GM19467 (cell line): ENCODE results near the gene DNA2.
"Not testable (repeated sequence)": the region's sequence is repeated elsewhere in the genome, so short reads cannot be mapped to it uniquely, and the experiment has no call there.

ENCODE experiments used
- ATAC-seq: cut with Tn5 transposase; IDR thresholded peaks from one replicate; pipeline ENCODE4 v1.9.1; 2021; ENCODE audit warnings: mild to moderate bottlenecking, moderate library complexity; ENCODE audit not compliant: unreplicated experiment

The DNA2 gene

DNA sequence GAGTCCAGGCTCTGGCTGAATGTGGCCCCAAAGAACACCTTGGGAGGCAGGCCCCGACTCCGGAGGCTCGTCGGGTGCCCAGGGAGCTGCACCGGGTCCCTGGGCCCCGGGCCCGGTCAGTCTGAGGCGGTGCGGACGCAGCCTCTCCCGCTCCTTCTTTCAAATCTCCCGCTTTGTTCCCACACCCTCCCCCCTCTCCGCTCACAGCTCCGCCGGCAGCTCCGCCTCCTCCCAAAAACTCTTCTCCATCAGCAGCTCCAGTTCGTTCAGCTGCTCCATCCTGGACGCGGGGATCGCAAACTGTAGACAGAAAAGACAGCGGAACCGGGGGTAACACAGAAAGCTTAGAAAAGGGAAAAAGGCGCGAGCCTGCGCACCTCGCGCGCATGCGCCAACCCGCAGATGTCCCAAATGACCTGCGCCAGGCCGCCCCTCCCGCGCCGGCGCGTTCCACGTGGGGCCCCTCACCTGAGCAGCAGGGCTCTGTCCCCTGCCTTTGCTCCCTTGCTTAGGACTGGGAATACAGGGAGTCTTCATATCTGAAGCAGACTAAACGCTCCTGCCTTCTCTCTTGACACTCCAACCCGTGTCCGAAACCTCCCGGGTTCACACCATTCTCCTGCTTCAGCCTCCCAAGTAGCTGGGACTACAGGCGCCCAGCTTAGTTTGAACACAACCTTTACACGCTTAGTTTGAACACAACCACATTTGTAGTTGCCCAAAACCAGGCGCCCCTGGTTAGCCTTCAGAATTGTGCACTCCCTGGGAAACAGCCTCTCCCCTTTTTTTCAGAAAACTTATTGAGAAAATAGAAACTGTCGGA, at the start of gene DNA2:
TSS of gene DNA2 (minus strand) at position 388 of the 823 bp plus-strand sequence. CDS start at position 279, 109 bp downstream.
- ATAC-seq = peak; percentile 78

DNA sequence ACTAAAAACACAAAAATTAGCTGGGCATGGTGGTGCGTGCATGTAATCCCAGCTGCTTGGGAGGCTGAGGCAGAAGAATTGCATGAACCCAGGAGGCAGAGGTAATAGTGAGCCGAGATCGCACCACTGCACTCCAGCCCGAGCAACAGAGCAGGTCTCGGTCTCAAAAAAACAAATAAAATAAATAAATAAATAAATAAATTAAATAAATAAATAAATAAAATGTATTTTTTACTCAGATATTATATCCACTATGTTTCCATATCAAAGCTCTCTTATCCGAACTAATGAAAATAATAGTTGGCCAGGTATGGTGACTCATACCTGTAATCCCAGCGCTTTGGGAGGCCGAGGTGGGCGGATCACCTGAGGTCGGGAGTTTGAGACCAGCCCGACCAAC, 46.8 kb upstream of the DNA2 start:
- not testable (repeated sequence) for ATAC-seq

GRCh38 chr10:68517188-68517587, 45.4 kb upstream of the DNA2 start:
- no peak for ATAC-seq

- ATAC-seq = no peak
Observed at GRCh38 chr10:68516766-68517165, 45.0 kb upstream of the DNA2 start.

GRCh38 chr10:68516216-68516615, 44.4 kb upstream of the DNA2 start:
- not testable (repeated sequence) for ATAC-seq

DNA sequence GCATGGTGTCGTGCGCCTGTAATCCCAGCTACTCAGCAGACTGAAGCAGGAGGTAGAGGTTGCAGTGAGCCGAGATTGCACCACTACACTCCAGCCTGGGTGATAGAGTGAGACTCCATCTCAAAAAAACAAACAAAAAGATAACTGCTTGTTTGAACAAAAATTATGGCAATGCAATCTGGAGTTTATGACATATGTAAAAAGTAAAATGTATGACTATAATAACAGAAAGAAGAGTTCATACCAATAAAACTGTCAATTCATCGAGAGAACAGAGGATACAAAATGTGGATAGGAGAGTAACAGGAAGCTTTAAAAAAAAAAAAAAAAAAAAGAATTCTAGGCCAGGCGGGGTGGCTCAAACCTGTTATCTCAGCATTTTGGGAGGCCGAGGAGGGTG, 36.3 kb upstream of the DNA2 start:
- ATAC-seq = no peak

GRCh38 chr10:68506411-68506810, 34.6 kb upstream of the DNA2 start:
- ATAC-seq = no peak

DNA sequence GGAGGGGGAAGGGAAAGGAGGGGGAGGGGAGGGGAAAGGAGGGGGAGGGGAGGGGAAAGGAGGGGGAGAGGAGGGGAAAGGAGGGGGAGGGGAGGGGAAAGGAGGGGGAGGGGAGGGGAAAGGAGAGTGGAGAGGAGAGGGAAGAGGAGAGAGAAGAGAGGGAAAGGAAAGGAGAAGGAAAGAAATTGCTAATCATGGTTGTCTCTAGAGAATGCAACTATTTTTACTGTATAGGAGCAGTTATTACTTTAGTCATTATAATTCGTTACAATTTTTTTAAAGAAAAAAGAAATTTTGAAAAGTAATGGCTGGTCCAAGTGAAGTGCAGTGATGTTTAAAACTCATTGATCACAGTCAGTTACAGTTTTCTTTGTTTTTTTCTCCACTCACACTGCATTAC, 31.1 kb upstream of the DNA2 start:
- no peak for ATAC-seq

GRCh38 chr10:68501691-68502090, 29.9 kb upstream of the DNA2 start:
- no peak for ATAC-seq

DNA sequence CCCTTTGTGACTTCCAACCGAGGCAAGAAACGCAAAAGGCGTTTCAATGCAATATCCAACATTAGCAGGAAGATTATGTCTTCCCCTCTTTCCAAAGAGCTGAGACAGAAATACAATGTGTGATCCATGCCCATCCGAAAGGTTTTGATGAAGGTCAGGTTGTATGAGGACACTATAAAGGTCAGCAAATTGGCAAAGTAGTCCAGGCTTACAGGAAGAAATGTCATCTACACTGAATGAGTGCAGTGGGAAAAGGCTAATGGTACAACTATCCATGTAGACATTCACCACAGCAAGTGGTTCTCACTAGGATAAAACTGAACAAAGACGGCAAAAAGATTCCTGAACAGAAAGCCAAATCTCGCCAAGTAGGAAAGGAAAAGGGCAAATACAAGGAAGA, 27.8 kb upstream of the DNA2 start:
- no peak for ATAC-seq

GRCh38 chr10:68496072-68496471, 24.3 kb upstream of the DNA2 start:
- ATAC-seq = no peak

DNA sequence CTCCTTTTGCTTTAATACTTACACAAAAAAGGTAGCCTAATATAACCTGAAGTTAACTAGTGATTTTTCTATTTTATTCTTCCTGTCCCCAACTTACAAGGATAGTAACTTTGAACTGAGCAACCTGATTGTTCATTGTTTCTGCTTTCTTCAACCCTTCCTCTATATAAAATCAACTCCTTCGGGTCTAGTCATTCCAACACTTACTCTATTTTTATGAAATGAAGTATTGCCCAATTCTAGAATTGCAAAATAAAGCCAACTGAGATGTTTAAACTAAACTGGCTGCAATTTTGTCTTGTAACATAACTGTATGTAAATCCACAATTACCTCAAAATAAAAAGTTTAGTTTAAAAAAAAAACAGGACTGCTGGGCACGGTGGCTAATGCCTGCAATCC, 20.3 kb upstream of the DNA2 start:
- no peak for ATAC-seq

- ATAC-seq = no peak
Observed at GRCh38 chr10:68489919-68490318, 18.1 kb upstream of the DNA2 start.

DNA sequence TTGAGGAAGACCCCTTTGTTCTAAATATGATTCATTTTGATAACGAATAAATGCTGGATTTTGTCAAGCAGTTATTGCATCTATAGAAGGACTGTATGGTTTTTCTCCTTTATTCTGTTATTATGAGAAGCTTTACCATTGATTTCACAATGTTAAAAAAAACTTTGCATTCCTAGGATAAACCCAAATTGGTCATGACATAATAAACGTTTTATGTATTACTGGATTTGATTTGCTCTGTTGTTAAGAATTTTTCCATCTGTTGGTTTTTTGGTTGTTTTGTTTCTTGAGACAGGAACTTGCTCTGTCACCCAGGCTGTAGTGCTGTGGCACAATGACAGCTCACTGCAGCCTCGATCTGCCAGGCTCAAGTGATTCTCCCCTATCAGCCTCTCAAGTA, 2.2 kb upstream of the DNA2 start:
- no peak for ATAC-seq

GRCh38 chr10:68471063-68471585, 649 bp downstream of the DNA2 start:
- ATAC-seq = no peak

DNA sequence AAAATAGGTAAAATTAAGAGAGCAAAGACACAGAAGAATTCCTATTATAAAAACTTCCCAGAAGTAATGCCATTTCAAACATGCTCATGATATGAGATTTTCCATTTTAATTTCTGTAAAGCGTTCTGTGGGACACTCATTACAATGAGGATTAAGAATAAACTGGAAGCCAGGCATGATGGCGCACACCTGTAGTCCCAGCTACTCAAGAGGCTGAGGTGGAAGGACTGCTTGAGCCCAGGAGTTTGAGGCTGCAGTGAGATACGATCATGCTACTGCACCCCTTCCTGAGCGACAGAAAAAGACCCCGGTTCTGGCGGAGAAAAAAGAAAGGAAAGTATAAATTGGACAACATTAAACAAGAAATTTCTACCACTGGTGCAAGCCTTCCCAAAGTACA, 1.5 kb downstream of the DNA2 start:
- no peak for ATAC-seq

DNA sequence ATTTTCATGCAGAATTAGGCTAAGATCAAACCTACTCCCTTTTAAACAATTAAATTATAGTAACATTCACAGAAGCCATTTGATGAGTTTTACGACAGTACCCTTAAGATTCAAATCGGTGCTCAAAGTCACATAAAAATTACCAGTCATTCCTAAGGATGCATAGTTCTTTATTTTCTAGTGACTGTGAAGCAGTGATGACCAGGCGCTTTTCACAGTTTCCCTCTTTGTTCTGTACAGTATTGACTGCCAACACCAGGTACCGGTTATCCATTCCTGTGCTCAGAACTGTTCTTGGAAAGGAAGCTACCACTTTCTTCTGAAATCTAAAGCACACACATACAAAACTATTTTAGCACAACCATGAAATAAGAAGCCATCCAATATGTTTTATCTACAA, 1.9 kb downstream of the DNA2 start:
- ATAC-seq = no peak

- not testable (repeated sequence) for ATAC-seq
Observed at GRCh38 chr10:68464729-68465128, 7.0 kb downstream of the DNA2 start.

GRCh38 chr10:68463365-68464093, 8.2 kb downstream of the DNA2 start:
- ATAC-seq = no peak

DNA sequence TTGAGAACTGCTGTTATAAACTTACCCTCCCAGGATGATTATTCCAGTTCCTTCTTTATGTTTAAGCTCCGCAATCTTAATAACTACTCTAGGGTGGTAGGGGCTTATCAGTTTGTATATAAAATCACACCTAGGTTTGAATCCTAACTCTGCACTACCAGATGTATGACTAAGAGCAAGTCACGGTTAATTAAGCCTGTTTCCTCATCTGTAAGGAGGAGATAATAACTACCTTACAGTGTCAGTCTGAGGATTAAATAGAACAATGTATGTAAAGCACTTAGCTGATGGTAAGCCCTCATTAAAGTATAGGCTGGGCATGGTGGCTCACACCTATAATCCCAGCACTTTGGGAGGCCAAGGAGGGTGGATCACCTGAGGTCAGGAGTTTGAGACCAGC, 9.2 kb downstream of the DNA2 start:
- ATAC-seq = no peak

DNA sequence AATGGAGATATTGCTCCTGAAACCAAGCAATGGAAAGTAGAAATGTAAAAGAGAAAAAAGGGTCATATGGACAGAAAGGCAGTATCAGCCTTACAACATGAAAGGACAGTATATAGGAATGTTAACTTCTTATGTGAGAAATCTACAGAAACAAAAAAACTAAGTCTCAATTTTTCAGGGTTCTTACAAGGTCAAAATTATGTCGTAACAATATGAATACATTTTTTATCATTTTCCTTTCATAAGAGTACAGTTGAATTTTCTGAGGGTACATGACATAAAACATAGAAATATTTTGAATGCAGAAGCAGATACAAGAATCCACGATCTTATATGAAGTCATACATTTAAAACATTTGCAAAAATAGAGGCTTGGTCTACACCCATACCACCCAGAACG, 10.7 kb downstream of the DNA2 start:
- no peak for ATAC-seq

- not testable (repeated sequence) for ATAC-seq
Observed at GRCh38 chr10:68449698-68450097, 22.1 kb downstream of the DNA2 start.
